Adipose tissue (tissue), 3 donors: ENCODE measurements around the gene COPS9. TPM values are rescaled to one million over a fixed set of nuclear protein-coding genes. Genes with fewer than 3 reads are reported as not detected.

Source experiments
- H3K27ac ChIP-seq: one replicate; pipeline ENCODE4 v1.5.1; 2013; ENCODE audit warnings: low read depth, low read length
- WGBS, 3 donors: extraction: QIAGEN DNeasy Blood & Tissue Kit; methylation state at CpG; one replicate each; pipeline ENCODE4 v1.1.7; 2013; 5-methylcytosine and 5-hydroxymethylcytosine counted together
- polyA plus RNA-seq, 3 donors: library from polyadenylated mRNA; stranded (reverse); fragments of 200-250 nt; gene quantifications; one replicate each; pipeline ENCODE4 v1.2.3, GENCODE V29; 2013
- donor health status: healthy with polysubstance abuse.
- donor health status: Bipolar disorder and iron deficiency.
- donor health status: healthy.

COPS9 gene
- polyA plus RNA-seq, 3 donors: 149 to 446 (median 335) TPM

- 77 to 88% (median 85%) methylated on average over 12 of the region's 12 CpGs for WGBS, 3 donors
Measured at GRCh38 chr2:240128608-240129145, 7.4 kb downstream of the COPS9 start.

GRCh38 chr2:240127911-240128607 lies 8.0 kb downstream of the COPS9 start:
- 91 to 95% (median 94%) methylated on average over 16 of the region's 16 CpGs for WGBS, 3 donors
- H3K27ac ChIP-seq: no peak overlapping the region

More at GRCh38 chr2:240128608-240129145, 7.4 kb downstream of the COPS9 start:
- H3K27ac ChIP-seq: no peak overlapping the region

GRCh38 chr2:240127191-240127750 lies 8.8 kb downstream of the COPS9 start:
- H3K27ac ChIP-seq: no peak overlapping the region
- 82 to 95% (median 95%) methylated on average over 7 of the region's 7 CpGs for WGBS, 3 donors

GRCh38 chr2:240126731-240127130 lies 9.4 kb downstream of the COPS9 start:
- 86 to 95% (median 94%) methylated on average over 10 of the region's 10 CpGs for WGBS, 3 donors
- no peak overlapping the region for H3K27ac ChIP-seq

GRCh38 chr2:240125742-240126141 lies 10.4 kb downstream of the COPS9 start:
- H3K27ac ChIP-seq: no peak overlapping the region
- WGBS, 3 donors: 94 to 96% (median 94%) methylated on average over 14 of the region's 14 CpGs

GRCh38 chr2:240124651-240125030 lies 11.5 kb downstream of the COPS9 start:
- no peak overlapping the region for H3K27ac ChIP-seq

GRCh38 chr2:240123821-240124650 lies 12.1 kb downstream of the COPS9 start:
- H3K27ac ChIP-seq: no peak overlapping the region
- WGBS, 3 donors: 86 to 90% (median 88%) methylated on average over 24 of the region's 24 CpGs

More at GRCh38 chr2:240124651-240125030, 11.5 kb downstream of the COPS9 start:
- 84 to 95% (median 94%) methylated on average over 8 of the region's 8 CpGs for WGBS, 3 donors

GRCh38 chr2:240121675-240122074 lies 14.4 kb downstream of the COPS9 start:
- H3K27ac ChIP-seq: no peak overlapping the region
- WGBS, 3 donors: 42 to 61% (median 59%) methylated on average over 11 of the region's 11 CpGs

GRCh38 chr2:240121190-240121589 lies 14.9 kb downstream of the COPS9 start:
- 57 to 62% (median 60%) methylated on average over 4 of the region's 4 CpGs for WGBS, 3 donors
- no peak overlapping the region for H3K27ac ChIP-seq

- 75 to 82% (median 76%) methylated on average over 6 of the region's 6 CpGs for WGBS, 3 donors
- H3K27ac ChIP-seq: no peak overlapping the region
Measured at GRCh38 chr2:240114233-240114632, 21.9 kb downstream of the COPS9 start.

- H3K27ac ChIP-seq: no peak overlapping the region
- 12 to 28% (median 18%) methylated on average over 5 of the region's 5 CpGs for WGBS, 3 donors
Measured at GRCh38 chr2:240112914-240113690, 23.0 kb downstream of the COPS9 start.

GRCh38 chr2:240111253-240111652 lies 24.9 kb downstream of the COPS9 start:
- H3K27ac ChIP-seq: no peak overlapping the region
- WGBS, 3 donors: 48 to 54% (median 49%) methylated on average over 10 of the region's 10 CpGs

GRCh38 chr2:240109386-240109785 lies 26.7 kb downstream of the COPS9 start:
- 78 to 81% (median 80%) methylated on average over 11 of the region's 11 CpGs for WGBS, 3 donors
- H3K27ac ChIP-seq: no peak overlapping the region

- no peak overlapping the region for H3K27ac ChIP-seq
- WGBS, 3 donors: 46 to 78% (median 73%) methylated on average over 6 of the region's 6 CpGs
Measured at GRCh38 chr2:240107477-240107796, 28.7 kb downstream of the COPS9 start.

GRCh38 chr2:240106765-240107476 lies 29.2 kb downstream of the COPS9 start:
- H3K27ac ChIP-seq: no peak overlapping the region
- WGBS, 3 donors: 61 to 75% (median 72%) methylated on average over 15 to 17 of the region's 17 CpGs

GRCh38 chr2:240105982-240106381 lies 30.1 kb downstream of the COPS9 start:
- WGBS, 3 donors: 57 to 76% (median 75%) methylated on average over 10 to 11 of the region's 11 CpGs
- H3K27ac ChIP-seq: no peak overlapping the region

GRCh38 chr2:240103136-240103535 lies 33.0 kb downstream of the COPS9 start:
- H3K27ac ChIP-seq: no peak overlapping the region
- 71 to 89% (median 85%) methylated on average over 4 of the region's 4 CpGs for WGBS, 3 donors

- WGBS, 3 donors: 61 to 79% (median 74%) methylated on average over 2 of the region's 2 CpGs
- H3K27ac ChIP-seq: no peak overlapping the region
Measured at GRCh38 chr2:240098349-240098748, 37.8 kb downstream of the COPS9 start.
